ENCODE measurements around the gene XIRP1.

Gene XIRP1

DNA sequence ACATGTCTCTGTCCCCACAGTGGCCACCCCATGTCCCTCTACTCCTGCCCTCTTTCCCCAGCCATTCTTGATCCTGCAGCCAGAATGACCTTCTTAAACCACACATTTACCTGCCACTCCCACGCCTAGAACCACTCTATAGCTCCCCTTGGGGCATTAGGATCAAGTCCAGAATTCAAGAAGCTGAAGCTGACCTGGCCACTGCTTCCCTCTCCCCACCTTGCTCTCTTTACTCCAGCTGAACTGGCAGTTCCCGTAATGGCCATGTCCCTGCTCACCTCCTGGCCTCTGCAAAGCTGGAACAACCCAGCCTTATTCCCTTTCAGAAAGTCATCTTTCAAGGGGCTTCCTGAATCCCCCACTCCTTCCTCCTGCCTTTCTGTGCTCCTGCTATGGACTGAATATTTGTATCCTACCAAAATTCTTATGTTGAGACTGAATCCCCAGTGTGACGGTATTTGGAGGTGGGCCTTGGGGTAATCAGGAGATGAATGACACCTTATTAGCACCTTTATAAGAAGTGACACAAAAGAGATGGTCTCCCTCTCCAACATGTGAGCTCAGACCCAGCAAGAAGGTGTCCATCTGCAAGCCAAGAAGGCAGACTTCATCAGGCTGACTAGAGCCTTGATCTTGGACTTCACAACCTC lies 42.8 kb downstream of the XIRP1 start:
- Histone ChIP-seq H3F3A (ENCODE audit: control insufficient read depth, insufficient read depth) (peaks cover 31% of the 10 kb centered on the region), H3K27ac (ENCODE audit: low read depth, low read length) (peak overlapping the region; percentile 98), H4K20me1 (ENCODE audit: control insufficient read depth, insufficient read depth, low read depth, low read length) (no peaks in the 10 kb centered on the region), H3K9me2 (replicated peaks; ENCODE audit: control insufficient read depth, low read length) (no peaks in the 10 kb centered on the region), H3K4me3 (ENCODE audit: low read length) (peak overlapping the region; percentile 87), H3K79me2 (ENCODE audit: control insufficient read depth, low read length) (peaks cover 82% of the 10 kb centered on the region), H3K9me3 (ENCODE audit: control insufficient read depth, insufficient read depth, low read length) (no peaks in the 10 kb centered on the region), H3K4me1 (ENCODE audit: control insufficient read depth, low read length) (peaks cover 72% of the 10 kb centered on the region), H3K4me2 (ENCODE audit: low read length) (peak overlapping the region; percentile 100), H3K27me3 (ENCODE audit: control insufficient read depth, low read length) (no peaks in the 10 kb centered on the region), H3K36me3 (ENCODE audit: control insufficient read depth, low read length) (peaks cover 36% of the 10 kb centered on the region)
- TF ChIP-seq EZH2phosphoT487 (IDR thresholded peaks at IDR 0.05; ENCODE audit: borderline replicate concordance, low read length): no peak
- TF ChIP-seq, protein P1, sequence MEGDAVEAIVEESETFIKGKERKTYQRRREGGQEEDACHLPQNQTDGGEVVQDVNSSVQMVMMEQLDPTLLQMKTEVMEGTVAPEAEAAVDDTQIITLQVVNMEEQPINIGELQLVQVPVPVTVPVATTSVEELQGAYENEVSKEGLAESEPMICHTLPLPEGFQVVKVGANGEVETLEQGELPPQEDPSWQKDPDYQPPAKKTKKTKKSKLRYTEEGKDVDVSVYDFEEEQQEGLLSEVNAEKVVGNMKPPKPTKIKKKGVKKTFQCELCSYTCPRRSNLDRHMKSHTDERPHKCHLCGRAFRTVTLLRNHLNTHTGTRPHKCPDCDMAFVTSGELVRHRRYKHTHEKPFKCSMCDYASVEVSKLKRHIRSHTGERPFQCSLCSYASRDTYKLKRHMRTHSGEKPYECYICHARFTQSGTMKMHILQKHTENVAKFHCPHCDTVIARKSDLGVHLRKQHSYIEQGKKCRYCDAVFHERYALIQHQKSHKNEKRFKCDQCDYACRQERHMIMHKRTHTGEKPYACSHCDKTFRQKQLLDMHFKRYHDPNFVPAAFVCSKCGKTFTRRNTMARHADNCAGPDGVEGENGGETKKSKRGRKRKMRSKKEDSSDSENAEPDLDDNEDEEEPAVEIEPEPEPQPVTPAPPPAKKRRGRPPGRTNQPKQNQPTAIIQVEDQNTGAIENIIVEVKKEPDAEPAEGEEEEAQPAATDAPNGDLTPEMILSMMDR (IDR thresholded peaks at IDR 0.05; ENCODE audit: low read depth, low read length, poor library complexity, severe bottlenecking): no peak

DNA sequence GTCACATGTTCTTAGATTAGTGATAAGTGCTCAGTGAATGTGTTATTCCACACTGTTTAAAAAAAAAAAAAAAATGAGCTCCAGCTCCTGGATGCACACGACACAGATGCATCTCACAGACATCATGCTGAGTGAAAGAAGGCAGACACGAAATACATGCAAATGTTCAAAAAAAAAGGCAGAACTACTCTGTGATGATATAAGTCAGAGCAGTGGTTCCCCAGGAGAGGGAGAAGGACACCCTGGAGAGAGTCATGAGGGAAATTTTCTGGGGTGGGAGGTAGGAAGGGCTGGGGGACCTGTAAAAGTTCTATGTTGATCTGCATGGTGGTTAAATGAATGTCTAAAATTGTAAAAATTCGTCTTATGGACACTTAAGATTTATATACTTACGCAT lies 43.3 kb downstream of the XIRP1 start:
- Histone ChIP-seq H4K20me1 (ENCODE audit: control insufficient read depth, insufficient read depth, low read depth, low read length) (no peaks in the 10 kb centered on the region), H3K79me2 (ENCODE audit: control insufficient read depth, low read length) (peaks cover 82% of the 10 kb centered on the region), H3K9me2 (replicated peaks; ENCODE audit: control insufficient read depth, low read length) (no peaks in the 10 kb centered on the region), H3K4me2 (ENCODE audit: low read length) (peak overlapping the region; percentile 100), H3K4me3 (ENCODE audit: low read length) (peak overlapping the region; percentile 87), H3K27ac (ENCODE audit: low read depth, low read length) (peak overlapping the region; percentile 98), H3K9me3 (ENCODE audit: control insufficient read depth, insufficient read depth, low read length) (no peaks in the 10 kb centered on the region), H3F3A (ENCODE audit: control insufficient read depth, insufficient read depth) (peaks cover 31% of the 10 kb centered on the region), H3K27me3 (ENCODE audit: control insufficient read depth, low read length) (no peaks in the 10 kb centered on the region), H3K4me1 (ENCODE audit: control insufficient read depth, low read length) (peaks cover 72% of the 10 kb centered on the region), H3K36me3 (ENCODE audit: control insufficient read depth, low read length) (peaks cover 41% of the 10 kb centered on the region)
- TF ChIP-seq, protein P1 (IDR thresholded peaks at IDR 0.05; ENCODE audit: low read depth, low read length, poor library complexity, severe bottlenecking): peak; percentile 7
- no peak for TF ChIP-seq EZH2phosphoT487 (IDR thresholded peaks at IDR 0.05; ENCODE audit: borderline replicate concordance, low read length)

DNA sequence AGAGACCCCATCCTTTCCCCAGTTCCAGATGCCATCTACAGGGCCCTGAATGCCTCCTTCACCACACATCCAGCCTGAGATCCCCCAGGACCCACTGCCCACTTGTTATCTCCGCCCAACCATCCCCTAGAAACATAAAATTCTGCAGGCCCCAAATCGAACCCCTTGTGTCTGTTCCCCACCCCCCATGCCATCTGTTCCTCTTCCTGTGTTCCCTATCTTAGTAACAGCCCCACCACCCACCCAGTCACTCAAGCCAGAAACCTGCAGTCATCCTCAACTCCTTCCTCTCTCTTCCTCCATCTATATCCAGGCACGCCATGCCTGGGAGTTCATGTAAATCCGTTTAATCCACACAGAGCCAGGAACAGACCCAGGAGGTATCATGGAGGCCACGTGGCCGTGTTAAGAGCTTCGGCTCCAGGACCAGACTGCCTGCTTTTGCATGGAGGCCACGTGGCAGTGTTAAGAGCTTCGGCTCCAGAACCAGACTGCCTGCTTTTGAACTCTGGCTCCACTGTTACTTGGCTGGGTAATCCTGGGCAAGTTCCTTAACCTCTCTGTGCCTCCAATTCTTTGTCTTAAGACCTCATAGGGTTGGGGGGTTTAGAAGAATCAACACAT lies 43.8 kb downstream of the XIRP1 start:
- H4K20me1 ChIP-seq (ENCODE audit: control insufficient read depth, insufficient read depth, low read depth, low read length): no peaks in the 10 kb centered on the region; the same call in 1 of the 2 replicates
- peaks cover 72% of the 10 kb centered on the region for H3K4me1 ChIP-seq (ENCODE audit: control insufficient read depth, low read length)
- no peaks in the 10 kb centered on the region for H3K9me2 ChIP-seq (replicated peaks; ENCODE audit: control insufficient read depth, low read length)
- H3K36me3 ChIP-seq (ENCODE audit: control insufficient read depth, low read length): peaks cover 46% of the 10 kb centered on the region
- peaks cover 31% of the 10 kb centered on the region for H3F3A ChIP-seq (ENCODE audit: control insufficient read depth, insufficient read depth)
- TF ChIP-seq, protein P1 (IDR thresholded peaks at IDR 0.05; ENCODE audit: low read depth, low read length, poor library complexity, severe bottlenecking): no peak
- TF ChIP-seq EZH2phosphoT487 (IDR thresholded peaks at IDR 0.05; ENCODE audit: borderline replicate concordance, low read length): no peak
- no peaks in the 10 kb centered on the region for H3K9me3 ChIP-seq (ENCODE audit: control insufficient read depth, insufficient read depth, low read length)
- H3K27ac ChIP-seq (ENCODE audit: low read depth, low read length): peak overlapping the region; percentile 98
- peak overlapping the region; percentile 87 for H3K4me3 ChIP-seq (ENCODE audit: low read length)
- H3K4me2 ChIP-seq (ENCODE audit: low read length): peak overlapping the region; percentile 100
- H3K79me2 ChIP-seq (ENCODE audit: control insufficient read depth, low read length): peaks cover 85% of the 10 kb centered on the region
- no peaks in the 10 kb centered on the region for H3K27me3 ChIP-seq (ENCODE audit: control insufficient read depth, low read length)

Measured in DOHH2 (cell line).